HCT116 (cell line): ENCODE data around the gene PAQR7. TPM values are rescaled to one million over a fixed set of nuclear protein-coding genes. Genes with fewer than 3 reads are reported as not detected.

Experiments used
- ATAC-seq: fragments of 200-7000 bp; cut with Tn5 transposase; 2 replicates; pipeline ENCODE4 v1.9.1; 2020; ENCODE audit warnings: mild to moderate bottlenecking, moderate library complexity
- BruUV-seq: library from RNA; stranded (reverse); fragments of 400-500 nt; replicated peaks from 2 replicates; lab custom pipeline; 2021; lab: Mats Ljungman, UMichigan
- CTCF ChIA-PET: fragments of 300-600 bp; sonication (Branson Sonifier 250); formaldehyde crosslinking; loops from one replicate; lab custom pipeline; 2021; ENCODE audit warnings: antibody characterized with exemption; lab: Charles Lee
- POLR2A ChIA-PET: fragments of 300-600, 350-600 bp; sonication (Branson Sonifier 250); formaldehyde crosslinking; loops from one replicate; lab custom pipeline; 2021; ENCODE audit warnings: antibody characterized with exemption; lab: Charles Lee
- RAD21 ChIA-PET, 2 experiments: fragments of 300-600 bp; sonication (Branson Sonifier 250); formaldehyde crosslinking; loops; one replicate each; lab custom pipeline; 2023; ENCODE audit warnings: low total read pairs in 2 of 2; ENCODE audit not compliant: uncharacterized antibody in 2 of 2, unreplicated experiment in 2 of 2, low non-redundant PET in 1 of 2; lab: Charles Lee
- DNase-seq: peaks from one replicate; pipeline ENCODE4 v3.0.0-alpha.2; 2010; ENCODE audit warnings: low read depth, low spot score
- H2AFZ ChIP-seq: fragments of 200-600 bp; shearing (Covaris generic), sonication (generic); 2 replicates; pipeline ENCODE4 v1.6.1; 2017; ENCODE audit warnings: low read depth, mixed run types, mixed read lengths, antibody characterized with exemption, low read length; ENCODE audit not compliant: poor library complexity, severe bottlenecking
- H3K27ac ChIP-seq: 2 replicates; pipeline ENCODE4 v1.5.1; 2012; ENCODE audit warnings: low read depth, low read length
- H3K27me3 ChIP-seq: fragments of 200-600 bp; sonication (generic); 2 replicates; pipeline ENCODE4 v1.6.1; 2016; ENCODE audit warnings: mixed run types, low read length, mixed read lengths; ENCODE audit not compliant: insufficient read depth
- H3K36me3 ChIP-seq, 2 experiments: fragments of 200-500 bp in 1 of 2; fragments of 200-600 bp in 1 of 2; sonication (Bioruptor generic) in 1 of 2; sonication (generic) in 1 of 2; 2 replicates each; pipeline versions ENCODE4 v1.5.1 to v1.6.1; 2014 to 2016; ENCODE audit warnings: low read length in 2 of 2, inconsistent platforms in 1 of 2, mixed read lengths in 1 of 2, mixed run types in 1 of 2; ENCODE audit not compliant: insufficient read depth in 2 of 2, control insufficient read depth in 1 of 2
- H3K4me1 ChIP-seq, 2 experiments: fragments of 200-600 bp in 1 of 2; sonication (generic) in 1 of 2; 2 replicates each; pipeline versions ENCODE4 v1.5.1 to v1.6.1; 2012 to 2017; ENCODE audit warnings: low read length in 2 of 2, inconsistent platforms in 1 of 2, mild to moderate bottlenecking in 1 of 2, mixed read lengths in 1 of 2, mixed run types in 1 of 2, moderate library complexity in 1 of 2; ENCODE audit not compliant: insufficient read depth in 2 of 2, control insufficient read depth in 1 of 2
- H3K4me2 ChIP-seq: fragments of 200-600 bp; sonication (generic); 2 replicates; pipeline ENCODE4 v1.6.1; 2017; ENCODE audit warnings: mixed run types, low read length, mixed read lengths
- H3K4me3 ChIP-seq, 2 experiments: fragments of 200-600 bp in 1 of 2; sonication (generic) in 1 of 2; replicated peaks in 1 of 2; 2 replicates each; pipeline ENCODE4 v1.5.1; 2011 to 2016; ENCODE audit warnings: low read length in 2 of 2, control low read depth in 1 of 2, low read depth in 1 of 2, mild to moderate bottlenecking in 1 of 2, mixed read lengths in 1 of 2, mixed run types in 1 of 2
- H3K79me2 ChIP-seq: fragments of 200-600 bp; sonication (generic); 2 replicates; pipeline ENCODE4 v1.6.1; 2017; ENCODE audit warnings: mild to moderate bottlenecking, mixed run types, low read length, moderate library complexity, mixed read lengths; ENCODE audit not compliant: insufficient read depth
- H3K9ac ChIP-seq: fragments of 200-600 bp; sonication (generic); 2 replicates; pipeline ENCODE4 v1.6.1; 2016; ENCODE audit warnings: low read length, mixed read lengths
- H3K9me2 ChIP-seq: fragments of 200-600 bp; sonication (generic), shearing (Covaris generic); 2 replicates; pipeline ENCODE4 v1.6.1; 2017; ENCODE audit warnings: mixed run types, mild to moderate bottlenecking, moderate library complexity; ENCODE audit not compliant: insufficient read depth
- H3K9me3 ChIP-seq, 2 experiments: fragments of 200-500 bp in 1 of 2; fragments of 200-600 bp in 1 of 2; sonication (Bioruptor generic) in 1 of 2; sonication (generic) in 1 of 2; 2 replicates each; pipeline ENCODE4 v1.6.1; 2014 to 2017; ENCODE audit warnings: low read length in 2 of 2, mixed read lengths in 2 of 2, inconsistent platforms in 1 of 2, low read depth in 1 of 2, mild to moderate bottlenecking in 1 of 2, mixed run types in 1 of 2, moderate library complexity in 1 of 2; ENCODE audit not compliant: control insufficient read depth in 1 of 2, insufficient read depth in 1 of 2
- H4K20me1 ChIP-seq: fragments of 200-600 bp; sonication (generic), shearing (Covaris generic); 2 replicates; pipeline ENCODE4 v1.6.1; 2017; ENCODE audit warnings: mixed run types, mild to moderate bottlenecking, moderate library complexity; ENCODE audit not compliant: insufficient read depth
- ZBTB33 ChIP-seq: IDR thresholded peaks from 2 replicates; pipeline ENCODE4 v1.6.1; 2011; ENCODE audit warnings: mild to moderate bottlenecking, low read length, moderate library complexity; ENCODE audit not compliant: insufficient replicate concordance; ENCODE audit errors: extremely low read depth
- ZFX ChIP-seq: fragments of 450-650 bp; IDR thresholded peaks from 2 replicates; pipeline ENCODE4 v1.6.1; 2017
- intact Hi-C: fragments of 100-400 bp; cut with micrococcal nuclease; formaldehyde crosslinking; loops from 2 replicates; pipeline ENCODE4 v1.10.0; 2022
- total RNA-seq: library from RNA; stranded (reverse); gene quantifications from one replicate; pipeline ENCODE4 v1.2.1, GENCODE V29; 2021; ENCODE audit not compliant: unreplicated experiment

Gene PAQR7
- total RNA-seq, 1 experiment from 2014 or later, result 13.1 TPM

- ChIA-PET CTCF (interaction anchor here (0.6 to 1.0 kb wide), 2 partner anchors 16 to 184 kb away, joined by 3 to 7 read pairs; no protein-coding TSS in a partner anchor), RAD21 (no interaction called here), POLR2A (interaction anchor here (0.6 to 1.0 kb wide), 2 partner anchors 37 to 177 kb away, joined by 3 to 4 read pairs; partner anchors contain the start of gene PAFAH2)
- H3K4me1 ChIP-seq, result peaks cover 18 to 33% of the 10 kb centered on the region in 2 experiments; a peak in 3 of 4 replicates
- no peaks in the 10 kb centered on the region for H3K9me2 ChIP-seq
- BruUV-seq, result no TSS peak
- H4K20me1 ChIP-seq, result no peaks in the 10 kb centered on the region
- peak overlapping the region; percentile 91 for H3K4me2 ChIP-seq
- intact Hi-C loops, result no loop called here
- no peak for DNase-seq
- peak overlapping the region; percentile 81 for H3K27ac ChIP-seq
- H3K79me2 ChIP-seq, result peaks cover 33% of the 10 kb centered on the region; the same call in 1 of the 2 replicates
- H2AFZ ChIP-seq, result no peak overlapping the region
- H3K9me3 ChIP-seq, result no peaks in the 10 kb centered on the region
- H3K36me3 ChIP-seq, result no peaks in the 10 kb centered on the region
- H3K4me3 ChIP-seq, result peak overlapping the region; percentile 90 to 92
- peak; percentile 37; the same call in 1 of the 2 replicates for TF ChIP-seq ZFX
- no peak for TF ChIP-seq ZBTB33
- H3K27me3 ChIP-seq, result no peaks in the 10 kb centered on the region
- ATAC-seq, result peak; percentile 37
- peak overlapping the region; percentile 86 for H3K9ac ChIP-seq
Observed at GRCh38 chr1:25820247-25821111, 55.0 kb downstream of the PAQR7 start.
